Kasumi-1 (cell line): ENCODE results near the gene TULP4.
A peak's percentile ranks its signal among the peaks of the same experiment; 100 is the strongest.

Experiments used
- DNase-seq, 2 experiments: peaks; one replicate each; lab custom pipeline; 2025; lab: John Stamatoyannopoulos, UW

The TULP4 gene

GRCh38 chr6:158559895-158560835 is 247.9 kb downstream of the TULP4 start, which contains the start of gene TMEM181:
Gene TMEM181, plus strand, starts transcription at chr6:158560091. Its CDS starts 134 bp downstream, at chr6:158560225.
- DNase-seq, result peak; percentile 64 to 74

GRCh38 chr6:158560836-158561320 is 248.6 kb downstream of the TULP4 start:
- peak; percentile 32 to 41 for DNase-seq
